H1 (cell line): ENCODE measurements around the gene GCK. TPM values are rescaled to one million over a fixed set of nuclear protein-coding genes. Genes with fewer than 3 reads are reported as not detected.

Source experiments
- CTCF ChIA-PET: fragments of 300-600 bp; sonication (Branson Sonifier 250); formaldehyde crosslinking; loops from one replicate; lab custom pipeline; 2021; ENCODE audit not compliant: partially characterized antibody; lab: Charles Lee
- POLR2A ChIA-PET: fragments of 300-600 bp; sonication (Branson Sonifier 250); formaldehyde crosslinking; loops from one replicate; lab custom pipeline; 2021; ENCODE audit warnings: inconsistent platforms; ENCODE audit not compliant: partially characterized antibody; lab: Charles Lee
- DNase-seq, 2 experiments: peaks; one replicate each; pipeline versions ENCODE4 v3.0.0 to v3.0.0-alpha.2; 2010 to 2022; ENCODE audit warnings: low spot score in 2 of 2, low read depth in 1 of 2, mixed read lengths in 1 of 2
- FAIRE-seq: peaks from 2 replicates; lab custom pipeline; 2011; peaks lifted over from hg19 to GRCh38; lab: Jason Lieb, UNC
- H2AFZ ChIP-seq: 2 replicates; pipeline ENCODE4 v1.8.1; 2012; ENCODE audit warnings: low read length, inconsistent platforms
- H2AK5ac ChIP-seq: 2 replicates; pipeline ENCODE4 v1.6.1; 2013; ENCODE audit warnings: low read depth, low read length
- H2BK120ac ChIP-seq: replicated peaks from 2 replicates; pipeline ENCODE3; 2013; ENCODE audit warnings: low read depth, low read length, inconsistent platforms
- H2BK12ac ChIP-seq: 2 replicates; pipeline ENCODE4 v1.6.1; 2013; ENCODE audit warnings: low read depth, low read length
- H2BK15ac ChIP-seq: 2 replicates; pipeline ENCODE4 v1.6.1; 2013; ENCODE audit warnings: low read length
- H2BK20ac ChIP-seq: 2 replicates; pipeline ENCODE4 v1.6.1; 2013; ENCODE audit warnings: low read length
- H2BK5ac ChIP-seq: 2 replicates; pipeline ENCODE4 v1.6.1; 2013; ENCODE audit warnings: low read depth, low read length
- H3K14ac ChIP-seq: 2 replicates; pipeline ENCODE4 v1.6.1; 2013; ENCODE audit warnings: inconsistent platforms; ENCODE audit not compliant: insufficient read length
- H3K18ac ChIP-seq: 2 replicates; pipeline ENCODE4 v1.6.1; 2013; ENCODE audit warnings: low read length; ENCODE audit errors: extremely low read depth
- H3K23ac ChIP-seq: 2 replicates; pipeline ENCODE4 v1.6.1; 2013; ENCODE audit warnings: inconsistent platforms; ENCODE audit not compliant: insufficient read length
- H3K23me2 ChIP-seq: 2 replicates; pipeline ENCODE4 v1.6.1; 2013; ENCODE audit warnings: low read depth, low read length
- H3K27ac ChIP-seq: 2 replicates; pipeline ENCODE4 v1.6.1; 2011; ENCODE audit warnings: low read depth, low read length, inconsistent platforms
- H3K27me3 ChIP-seq, 4 experiments: replicated peaks in 1 of 4; 1 replicate in 1 of 4; 2 replicates in 3 of 4; pipeline versions ENCODE4 v1.6.1 to v1.8.1; 2011 to 2013; ENCODE audit warnings: low read length in 3 of 4, mild to moderate bottlenecking in 3 of 4, inconsistent platforms in 2 of 4, mixed read lengths in 2 of 4, moderate library complexity in 1 of 4; ENCODE audit not compliant: control insufficient read depth in 3 of 4, insufficient read depth in 3 of 4; ENCODE audit errors: extremely low read depth in 1 of 4
- H3K36me3 ChIP-seq, 4 experiments: 2 replicates each; pipeline versions ENCODE4 v1.6.1 to v1.8.1; 2011 to 2013; ENCODE audit warnings: mild to moderate bottlenecking in 4 of 4, low read length in 3 of 4, moderate library complexity in 2 of 4, control low read depth in 1 of 4, inconsistent platforms in 1 of 4; ENCODE audit not compliant: insufficient read depth in 4 of 4, control insufficient read depth in 2 of 4
- H3K4ac ChIP-seq: replicated peaks from 2 replicates; pipeline ENCODE3; 2013; ENCODE audit warnings: low read length, low read depth, mixed read lengths, inconsistent platforms; ENCODE audit not compliant: insufficient read length
- H3K4me1 ChIP-seq, 4 experiments: replicated peaks in 1 of 4; 1 replicate in 1 of 4; 2 replicates in 3 of 4; pipeline versions ENCODE4 v1.6.1 to v1.8.1; 2011 to 2013; ENCODE audit warnings: low read length in 3 of 4, inconsistent platforms in 2 of 4, mixed read lengths in 1 of 4; ENCODE audit not compliant: insufficient read depth in 4 of 4, control insufficient read depth in 3 of 4
- H3K4me2 ChIP-seq, 2 experiments: 2 replicates each; pipeline versions ENCODE4 v1.6.1 to v1.8.1; 2011 to 2013; ENCODE audit warnings: low read depth in 2 of 2, low read length in 2 of 2, control low read depth in 1 of 2, inconsistent platforms in 1 of 2, mild to moderate bottlenecking in 1 of 2; ENCODE audit not compliant: insufficient read depth in 1 of 2
- H3K4me3 ChIP-seq, 4 experiments: fragments of 200-600, 300-600 bp in 1 of 4; sonication (generic), shearing (Covaris generic), sonication (Bioruptor Twin) in 1 of 4; 2 replicates each; pipeline versions ENCODE4 v1.5.1 to v1.8.1; 2011 to 2016; ENCODE audit warnings: low read length in 4 of 4, low read depth in 3 of 4, control low read depth in 2 of 4, inconsistent platforms in 2 of 4, mild to moderate bottlenecking in 2 of 4, mixed read lengths in 1 of 4, moderate library complexity in 1 of 4; ENCODE audit not compliant: insufficient read depth in 2 of 4; ENCODE audit errors: extremely low read depth in 1 of 4
- H3K56ac ChIP-seq: replicated peaks from 2 replicates; pipeline ENCODE3; 2013; ENCODE audit warnings: low read depth, mild to moderate bottlenecking, mixed read lengths, low read length, inconsistent platforms; ENCODE audit not compliant: insufficient read length
- H3K79me1 ChIP-seq: 2 replicates; pipeline ENCODE4 v1.6.1; 2013; ENCODE audit warnings: low read depth, low read length, control low read depth
- H3K79me2 ChIP-seq, 2 experiments: 2 replicates each; pipeline versions ENCODE4 v1.6.1 to v1.8.1; 2012 to 2013; ENCODE audit warnings: low read length in 2 of 2, mild to moderate bottlenecking in 2 of 2, inconsistent platforms in 1 of 2; ENCODE audit not compliant: insufficient read depth in 2 of 2, control insufficient read depth in 1 of 2
- H3K9ac ChIP-seq, 4 experiments: replicated peaks in 1 of 4; 1 replicate in 1 of 4; 2 replicates in 3 of 4; pipeline versions ENCODE4 v1.6.1 to v1.8.1; 2011 to 2013; ENCODE audit warnings: low read depth in 3 of 4, low read length in 3 of 4, control low read depth in 2 of 4, mild to moderate bottlenecking in 2 of 4, moderate library complexity in 2 of 4, inconsistent platforms in 1 of 4; ENCODE audit errors: extremely low read depth in 1 of 4
- H3K9me3 ChIP-seq, 2 experiments: 2 replicates each; pipeline versions ENCODE4 v1.6.1 to v1.8.1; 2012 to 2013; ENCODE audit warnings: mild to moderate bottlenecking in 2 of 2, moderate library complexity in 2 of 2, control low read depth in 1 of 2, inconsistent platforms in 1 of 2, low read depth in 1 of 2, low read length in 1 of 2, mixed read lengths in 1 of 2; ENCODE audit not compliant: insufficient read depth in 2 of 2
- H4K20me1 ChIP-seq, 2 experiments: replicated peaks in 1 of 2; 2 replicates each; pipeline versions ENCODE3 to v1.8.1; 2011 to 2013; ENCODE audit warnings: inconsistent platforms in 2 of 2, low read length in 2 of 2, mild to moderate bottlenecking in 1 of 2; ENCODE audit not compliant: insufficient read depth in 2 of 2, control insufficient read depth in 1 of 2
- H4K5ac ChIP-seq: 2 replicates; pipeline ENCODE4 v1.6.1; 2013; ENCODE audit warnings: low read length, low read depth, mixed read lengths, inconsistent platforms; ENCODE audit not compliant: insufficient read length
- H4K8ac ChIP-seq: 2 replicates; pipeline ENCODE4 v1.8.0; 2013; ENCODE audit warnings: mild to moderate bottlenecking, moderate library complexity, low read length, inconsistent platforms; ENCODE audit not compliant: insufficient read depth; ENCODE audit errors: extremely low read depth
- H4K91ac ChIP-seq: replicated peaks from 2 replicates; pipeline ENCODE3; 2013; ENCODE audit warnings: low read length, mixed read lengths, inconsistent platforms; ENCODE audit not compliant: insufficient read length
- BACH1 ChIP-seq: IDR thresholded peaks from 2 replicates; pipeline ENCODE4 v1.6.1; 2012; ENCODE audit warnings: low read length, improper control_type of control experiment
- NRF1 ChIP-seq: IDR thresholded peaks from 2 replicates; pipeline ENCODE4 v1.6.1; 2011; ENCODE audit warnings: mild to moderate bottlenecking, low read depth, low read length, improper control_type of control experiment
- TCF12 ChIP-seq: IDR thresholded peaks from 2 replicates; pipeline ENCODE4 v1.6.1; 2011; ENCODE audit warnings: low read depth, mild to moderate bottlenecking, low read length
- WGBS, 2 experiments: shearing (Covaris generic) in 1 of 2; methylation state at CpG; one replicate each; pipeline versions ENCODE4 v1.1.6 to v1.1.7; 2013 to 2015; ENCODE audit warnings: low lambda C conversion rate in 2 of 2, mixed read lengths in 2 of 2, inconsistent platforms in 1 of 2, low coverage in 1 of 2, missing lambda C conversion rate in 1 of 2; ENCODE audit not compliant: insufficient replicate concordance in 2 of 2, insufficient coverage in 1 of 2, insufficient read length in 1 of 2; ENCODE audit errors: extremely low coverage in 1 of 2, missing lambda C conversion rate in 1 of 2; 5-methylcytosine and 5-hydroxymethylcytosine counted together
- polyA plus RNA-seq, 7 experiments: library from polyadenylated mRNA; depleted of rRNA in 3 of 7; stranded (reverse) in 5 of 7; unstranded in 2 of 7; fragments of >200 nt in 5 of 7; fragments of 200-250 nt in 2 of 7; gene quantifications; 1 replicate in 5 of 7; 2 replicates in 1 of 7; 4 replicates in 1 of 7; pipeline versions ENCODE4 v1.2.1 to v1.2.3, GENCODE V29; 2011 to 2013; ENCODE audit warnings: missing spikeins in 2 of 7, mixed read lengths in 2 of 7
- total RNA-seq: library from RNA; stranded (reverse); fragmentation: NEBNext Ultra II Directional; extraction: Animal tissue kit (Norgen Biotek cat#: 25700); gene quantifications from 2 replicates; pipeline ENCODE4 v1.2.1, GENCODE V29; 2021

GCK gene
- total and polyA plus RNA-seq, 2 of the 8 experiments (the other 6 are each of a cell fraction or from before 2014, with no cell fraction given) = 2.4 to 4.9 TPM

- no peak overlapping the region for H2BK12ac ChIP-seq
- no peak for FAIRE-seq
These were observed 1.4 kb downstream of the GCK start for GRCh38 chr7:44187636-44188416.

More at GRCh38 chr7:44187636-44188416, 1.4 kb downstream of the GCK start:
- Histone ChIP-seq H3K23ac (no peak overlapping the region), H2BK20ac (no peak overlapping the region), H4K91ac (no peak overlapping the region), H4K5ac (no peak overlapping the region), H2BK15ac (no peak overlapping the region), H3K9me3 (peaks cover 2 to 4% of the 10 kb centered on the region in 2 experiments; a peak in 1 of 4 replicates), H3K79me2 (no peaks in the 10 kb centered on the region), H3K56ac (no peak overlapping the region), H4K8ac (no peak overlapping the region), H3K27ac (no peak overlapping the region), H3K4me1 (peaks cover 0 to 4% (median 0%) of the 10 kb centered on the region in 4 experiments; a peak in 4 of 7 replicates), H3K4ac (no peak overlapping the region), H3K23me2 (no peaks in the 10 kb centered on the region), H3K14ac (no peak overlapping the region), H3K36me3 (no peaks in the 10 kb centered on the region), H2AFZ (no peak overlapping the region), H3K4me3 (no peak overlapping the region), H2BK120ac (no peak overlapping the region), H4K20me1 (no peaks in the 10 kb centered on the region), H3K4me2 (no peak overlapping the region), H3K9ac (no peak overlapping the region), H2BK5ac (no peak overlapping the region), H3K79me1 (no peaks in the 10 kb centered on the region), H3K27me3 (peaks cover 0 to 3% (median 0%) of the 10 kb centered on the region in 4 experiments; a peak in 2 of 7 replicates), H2AK5ac (no peak overlapping the region), H3K18ac (peak overlapping the region; percentile 15; the same call in 1 of the 2 replicates)
- ChIA-PET POLR2A (no interaction called here), CTCF (interaction anchor here (0.7 to 0.9 kb wide), 3 partner anchors 13 to 81 kb away, joined by 3 read pairs; partner anchors contain the start of gene YKT6)
- no peak for DNase-seq
- TF ChIP-seq TCF12 = no peak
- no peak for TF ChIP-seq NRF1
- TF ChIP-seq BACH1 = no peak
- 84% methylated on average over 9 of the region's 9 CpGs; no CpG with 5 or more reads in 1 of the 2 experiments for WGBS, 2 experiments
